HEK293 (cell line): Measurements from ENCODE around the gene SEMA3G.

Experiments
- CTCF ChIA-PET: fragments of 350-600 bp; formaldehyde crosslinking; extraction: SDS; loops from one replicate; lab custom pipeline; 2021; ENCODE audit warnings: antibody characterized with exemption; lab: Yijun Ruan, JAX
- POLR2A ChIA-PET: fragments of 300-600 bp; formaldehyde crosslinking; extraction: SDS; loops from one replicate; lab custom pipeline; 2020; ENCODE audit warnings: antibody characterized with exemption, inconsistent platforms; lab: Yijun Ruan, JAX
- H3K27ac ChIP-seq: fragments of 200-500 bp; sonication (Bioruptor generic); 2 replicates; pipeline ENCODE4 v1.5.1; 2014; ENCODE audit warnings: low read depth, low read length, control low read depth, inconsistent platforms; ENCODE audit errors: extremely low read depth
- H3K36me3 ChIP-seq, 2 experiments: fragments of 200-500 bp in 1 of 2; sonication (Bioruptor generic) in 1 of 2; 1 replicate in 1 of 2; 2 replicates in 1 of 2; pipeline ENCODE4 v1.5.1; 2014 to 2017; ENCODE audit warnings: inconsistent platforms in 2 of 2, low read length in 2 of 2; ENCODE audit not compliant: control insufficient read depth in 2 of 2, insufficient read depth in 1 of 2
- H3K4me1 ChIP-seq: fragments of 200-500 bp; sonication (Bioruptor generic); 2 replicates; pipeline ENCODE4 v1.5.1; 2014; ENCODE audit warnings: mild to moderate bottlenecking, low read length, inconsistent platforms; ENCODE audit not compliant: control insufficient read depth, insufficient read depth
- H3K4me3 ChIP-seq: 2 replicates; pipeline ENCODE4 v1.5.1; 2011; ENCODE audit warnings: low read depth, mild to moderate bottlenecking, control low read depth, low read length, moderate library complexity
- H3K9me3 ChIP-seq: fragments of 200-500 bp; sonication (Bioruptor generic); 2 replicates; pipeline ENCODE4 v1.5.1; 2014; ENCODE audit warnings: low read depth, low read length, inconsistent platforms; ENCODE audit not compliant: control insufficient read depth, insufficient read depth
- KLF17 ChIP-seq: fragments of 450-650 bp; formaldehyde crosslinking; IDR thresholded peaks from 2 replicates; pipeline ENCODE4 v1.5.1; 2016; ENCODE audit warnings: missing biosample characterization, missing genetic modification characterization
- KLF8 ChIP-seq: fragments of 450-650 bp; formaldehyde crosslinking; IDR thresholded peaks from 2 replicates; pipeline ENCODE4 v1.5.1; 2016; ENCODE audit warnings: missing biosample characterization, missing genetic modification characterization
- PRDM1 ChIP-seq: fragments of 450-650 bp; formaldehyde crosslinking; IDR thresholded peaks from 2 replicates; pipeline ENCODE4; 2016; ENCODE audit warnings: missing biosample characterization, missing genetic modification characterization
- SCRT1 ChIP-seq: fragments of 450-650 bp; formaldehyde crosslinking; IDR thresholded peaks from 2 replicates; pipeline ENCODE4 v1.5.1; 2016; ENCODE audit warnings: missing biosample characterization, missing genetic modification characterization, borderline replicate concordance
- SCRT2 ChIP-seq: fragments of 450-650 bp; formaldehyde crosslinking; IDR thresholded peaks from 2 replicates; pipeline ENCODE4 v1.5.1; 2016; ENCODE audit warnings: missing biosample characterization, missing genetic modification characterization
- ZBTB7A ChIP-seq: fragments of 450-650 bp; formaldehyde crosslinking; IDR thresholded peaks from 2 replicates; pipeline ENCODE4 v1.5.1; 2016; ENCODE audit warnings: low read depth, missing biosample characterization, missing genetic modification characterization
- ZNF121 ChIP-seq: fragments of 450-650 bp; formaldehyde crosslinking; IDR thresholded peaks from 2 replicates; pipeline ENCODE4 v1.5.1; 2016; ENCODE audit warnings: missing biosample characterization, missing genetic modification characterization
- ZNF133 ChIP-seq: fragments of 450-650 bp; formaldehyde crosslinking; IDR thresholded peaks from 2 replicates; pipeline ENCODE4 v1.5.1; 2016; ENCODE audit warnings: missing biosample characterization, missing genetic modification characterization
- ZNF140 ChIP-seq: fragments of 450-650 bp; formaldehyde crosslinking; IDR thresholded peaks from 2 replicates; pipeline ENCODE4 v1.5.1; 2016; ENCODE audit warnings: missing biosample characterization, missing genetic modification characterization
- ZNF174 ChIP-seq: fragments of 450-650 bp; formaldehyde crosslinking; IDR thresholded peaks from 2 replicates; pipeline ENCODE4 v1.5.0; 2017; ENCODE audit warnings: missing biosample characterization, mild to moderate bottlenecking, missing genetic modification characterization
- ZNF214 ChIP-seq: fragments of 450-650 bp; formaldehyde crosslinking; IDR thresholded peaks from 2 replicates; pipeline ENCODE4 v1.5.1; 2017; ENCODE audit warnings: missing biosample characterization, mild to moderate bottlenecking, missing genetic modification characterization, borderline replicate concordance
- ZNF404 ChIP-seq: fragments of 450-650 bp; formaldehyde crosslinking; IDR thresholded peaks from 2 replicates; pipeline ENCODE4 v1.5.1; 2017; ENCODE audit warnings: missing biosample characterization, missing genetic modification characterization
- ZNF433 ChIP-seq: fragments of 450-650 bp; formaldehyde crosslinking; IDR thresholded peaks from 2 replicates; pipeline ENCODE4 v1.5.1; 2016; ENCODE audit warnings: missing biosample characterization, missing genetic modification characterization, low read depth
- ZNF521 ChIP-seq: fragments of 450-650 bp; formaldehyde crosslinking; IDR thresholded peaks from 2 replicates; pipeline ENCODE4 v1.5.1; 2017; ENCODE audit warnings: missing biosample characterization, mild to moderate bottlenecking, missing genetic modification characterization
- ZNF558 ChIP-seq: fragments of 450-650 bp; formaldehyde crosslinking; IDR thresholded peaks from 2 replicates; pipeline ENCODE4 v1.5.1; 2016; ENCODE audit warnings: missing biosample characterization, missing genetic modification characterization
- ZNF600 ChIP-seq: fragments of 450-650 bp; formaldehyde crosslinking; IDR thresholded peaks from 2 replicates; pipeline ENCODE4 v1.5.1; 2016; ENCODE audit warnings: missing biosample characterization, missing genetic modification characterization
- ZNF621 ChIP-seq: fragments of 450-650 bp; formaldehyde crosslinking; IDR thresholded peaks from 2 replicates; pipeline ENCODE4 v1.5.1; 2017; ENCODE audit warnings: missing biosample characterization, missing genetic modification characterization
- ZNF639 ChIP-seq: fragments of 450-650 bp; formaldehyde crosslinking; IDR thresholded peaks from 2 replicates; pipeline ENCODE4 v1.5.1; 2016; ENCODE audit warnings: missing biosample characterization, missing genetic modification characterization
- ZNF658 ChIP-seq: fragments of 450-650 bp; formaldehyde crosslinking; IDR thresholded peaks from 2 replicates; pipeline ENCODE4; 2016; ENCODE audit warnings: missing biosample characterization, missing genetic modification characterization
- ZNF76 ChIP-seq: fragments of 450-650 bp; formaldehyde crosslinking; IDR thresholded peaks from 2 replicates; pipeline ENCODE4; 2016; ENCODE audit warnings: low read depth, missing biosample characterization, missing genetic modification characterization, borderline replicate concordance
- ZNF791 ChIP-seq: fragments of 450-650 bp; formaldehyde crosslinking; IDR thresholded peaks from 2 replicates; pipeline ENCODE4 v1.5.1; 2016; ENCODE audit warnings: missing biosample characterization, missing genetic modification characterization
- ZXDB ChIP-seq: fragments of 450-650 bp; formaldehyde crosslinking; IDR thresholded peaks from 2 replicates; pipeline ENCODE4 v1.5.1; 2016; ENCODE audit warnings: missing biosample characterization, missing genetic modification characterization

The SEMA3G gene

GRCh38 chr3:52438579-52439425, 6.1 kb downstream of the SEMA3G start:
- H3K27ac ChIP-seq, result no peak overlapping the region
- H3K9me3 ChIP-seq, result no peaks in the 10 kb centered on the region
- no peak overlapping the region for H3K4me3 ChIP-seq
- TF ChIP-seq ZNF174 (tag by site-specific recombination) (no peak), ZNF600 (tag by site-specific recombination) (0 out of 2 replicates have a peak, but pooled peaks have one; percentile 19), SCRT2 (tag by site-specific recombination) (peak; percentile 81)
- CTCF ChIA-PET, result interaction anchor here (1.2 to 1.6 kb wide), 2 partner anchors 9 to 10 kb away, joined by 4 to 8 read pairs; no protein-coding TSS in a partner anchor
- H3K4me1 ChIP-seq, result no peaks in the 10 kb centered on the region
- H3K36me3 ChIP-seq, result no peaks in the 10 kb centered on the region
- POLR2A ChIA-PET, result no interaction called here

GRCh38 chr3:52438104-52438376, 6.9 kb downstream of the SEMA3G start:
- no peaks in the 10 kb centered on the region for H3K9me3 ChIP-seq
- CTCF ChIA-PET, result interaction anchor here (1.6 kb wide), 1 partner anchor 10 kb away, joined by 4 read pairs; no protein-coding TSS in a partner anchor

GRCh38 chr3:52437326-52438103, 7.4 kb downstream of the SEMA3G start:
- Histone ChIP-seq H3K9me3 (no peaks in the 10 kb centered on the region), H3K27ac (no peak overlapping the region)
- TF ChIP-seq ZNF76 (tag by site-specific recombination), result no peak
- TF ChIP-seq ZNF639, result no peak
- no peak for TF ChIP-seq ZNF521 (tag by site-specific recombination)
- no peak for TF ChIP-seq KLF17
- no peak for TF ChIP-seq ZXDB (tag by site-specific recombination)
- no peak for TF ChIP-seq ZNF621
- TF ChIP-seq ZNF558 (tag by site-specific recombination), result no peak
- TF ChIP-seq SCRT1 (tag by site-specific recombination), result no peak
- TF ChIP-seq ZNF433 (tag by site-specific recombination), result no peak
- no peak for TF ChIP-seq ZBTB7A (tag by site-specific recombination)
- no peak for TF ChIP-seq PRDM1
- TF ChIP-seq, all 188 proteins: peak for 0
- Histone ChIP-seq H3K36me3 (no peaks in the 10 kb centered on the region), H3K4me1 (no peaks in the 10 kb centered on the region), H3K4me3 (no peak overlapping the region)
- POLR2A ChIA-PET, result no interaction called here
- CTCF ChIA-PET, result interaction anchor here (1.5 to 7.4 kb wide), 2 partner anchors 10 to 25 kb away, joined by 3 to 59 read pairs; partner anchors contain the start of gene SEMA3G

More at GRCh38 chr3:52438104-52438376, 6.9 kb downstream of the SEMA3G start:
- POLR2A ChIA-PET, result no interaction called here
- TF ChIP-seq ZNF214 (tag by site-specific recombination) (no peak), ZNF658 (tag by site-specific recombination) (no peak), KLF8 (tag by site-specific recombination) (no peak), ZNF121 (no peak), ZNF140 (tag by site-specific recombination) (no peak), ZNF133 (no peak), ZNF404 (no peak), ZNF791 (tag by site-specific recombination) (no peak)
- Histone ChIP-seq H3K27ac (no peak overlapping the region), H3K36me3 (no peaks in the 10 kb centered on the region), H3K4me3 (no peak overlapping the region), H3K4me1 (no peaks in the 10 kb centered on the region)
